GM19397 (cell line): ENCODE data around the gene BNIPL.

Experiments
- ATAC-seq: cut with Tn5 transposase; IDR thresholded peaks from one replicate; pipeline ENCODE4 v1.9.1; 2021; ENCODE audit warnings: mild to moderate bottlenecking, moderate library complexity; ENCODE audit not compliant: unreplicated experiment

BNIPL gene

DNA sequence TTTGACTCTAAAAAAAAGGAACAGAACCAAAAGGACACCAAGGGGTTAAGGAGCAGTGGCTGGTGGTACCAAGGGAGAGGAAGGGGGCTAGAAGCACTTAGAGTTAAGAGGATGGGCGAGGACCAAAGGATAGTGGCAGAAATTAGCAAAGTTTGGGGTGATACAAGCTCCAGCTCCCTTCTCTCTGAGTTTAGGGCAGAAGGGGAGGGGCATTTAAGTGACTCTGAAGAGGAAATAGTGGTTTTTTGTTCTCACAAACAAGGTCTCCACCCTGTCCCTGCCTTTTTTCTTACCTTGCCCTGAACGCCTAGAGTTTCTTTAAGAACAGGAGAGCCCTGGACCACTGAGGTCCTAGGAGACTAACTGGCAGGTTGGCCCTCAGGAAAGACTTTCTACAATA lies 19.8 kb downstream of the BNIPL start:
- no peak for ATAC-seq

GRCh38 chr1:151058692-151059091 lies 22.3 kb downstream of the BNIPL start:
- no peak for ATAC-seq

DNA sequence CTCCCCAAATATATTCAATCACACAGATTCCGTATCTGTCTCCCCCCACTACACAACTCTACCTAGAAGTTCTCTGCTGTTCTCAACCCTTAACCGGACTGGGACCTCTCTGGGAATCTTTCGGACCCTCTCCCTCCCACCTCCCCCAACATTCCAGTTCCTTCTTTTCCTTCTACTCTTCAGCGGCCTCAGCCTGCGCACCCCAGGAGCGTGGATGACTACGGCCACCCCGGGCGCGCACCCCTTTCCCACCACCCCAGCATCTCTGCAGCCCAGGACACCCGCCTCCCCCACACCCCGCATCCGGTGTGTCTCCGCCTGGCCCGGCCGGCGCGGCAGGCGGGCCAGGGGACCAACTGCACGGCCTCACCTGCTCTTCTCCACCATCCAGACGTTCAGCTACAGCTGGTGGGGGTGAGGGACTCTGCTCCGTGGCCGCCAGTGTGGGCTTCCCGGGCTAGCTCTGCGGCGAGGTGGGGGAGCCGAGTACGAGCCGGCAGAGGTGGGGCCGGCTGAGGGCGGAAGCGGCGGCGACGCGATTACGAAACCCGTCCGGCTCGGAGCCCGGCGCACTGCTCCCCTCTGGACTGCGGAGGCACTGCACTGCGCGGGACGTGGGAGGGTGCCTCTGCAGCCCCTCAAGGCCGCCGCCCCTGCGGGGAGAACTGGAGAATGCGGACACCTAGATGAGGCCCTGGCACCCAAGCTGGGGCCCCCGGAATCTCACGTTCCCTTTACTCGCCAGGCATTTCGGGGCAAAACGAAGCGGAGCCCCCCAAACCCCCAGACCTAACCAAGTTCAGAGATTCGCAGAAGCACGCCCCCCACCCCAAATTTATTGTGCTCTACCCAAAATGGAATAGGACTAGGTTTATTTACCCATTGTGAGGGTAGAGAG lies 23.0 kb downstream of the BNIPL start, which contains the start of gene CDC42SE1:
Gene CDC42SE1 (minus strand): TSS at position 514 of the 898 bp plus-strand sequence. CDS start 3,892 bp downstream, outside the sequence.
- ATAC-seq = peak; percentile 85

DNA sequence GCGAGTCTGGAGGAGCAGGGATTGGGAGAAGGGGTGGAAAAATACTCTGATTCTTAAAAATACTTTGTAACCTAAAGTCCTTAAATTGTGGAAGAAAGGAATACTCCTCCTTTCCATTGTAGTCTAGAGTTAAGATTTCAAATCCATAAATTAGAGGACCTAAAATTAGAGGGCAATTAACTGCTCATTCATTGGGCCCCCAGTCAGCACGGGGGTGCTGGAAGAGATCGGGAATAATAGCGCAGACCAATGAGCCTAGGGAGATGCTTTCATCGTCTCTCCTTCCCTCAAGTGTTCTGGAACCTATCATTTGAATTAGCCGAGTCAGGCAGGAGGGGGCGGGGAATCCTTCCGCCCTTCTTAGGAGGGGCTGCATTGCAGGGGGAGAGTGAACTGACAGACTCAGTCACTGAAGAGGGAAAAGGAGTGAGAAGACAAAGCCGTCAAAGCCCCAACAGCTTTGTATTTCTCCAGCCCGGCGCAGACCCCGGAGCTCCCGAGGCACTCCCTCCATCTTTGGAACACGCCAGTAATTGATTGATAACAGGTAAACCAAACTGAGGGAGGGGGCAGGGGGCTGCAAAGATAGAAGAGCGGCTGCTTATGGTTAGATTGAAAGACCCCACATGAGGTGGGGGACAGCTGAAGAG lies 23.7 kb downstream of the BNIPL start, which contains the start of gene MLLT11:
Gene MLLT11 (plus strand): TSS at position 391 of the 650 bp plus-strand sequence. CDS start 6,828 bp downstream, outside the sequence.
- no peak for ATAC-seq

GRCh38 chr1:151060657-151061421 lies 24.5 kb downstream of the BNIPL start:
- no peak for ATAC-seq

GRCh38 chr1:151061704-151062103 lies 25.3 kb downstream of the BNIPL start:
- ATAC-seq = no peak

DNA sequence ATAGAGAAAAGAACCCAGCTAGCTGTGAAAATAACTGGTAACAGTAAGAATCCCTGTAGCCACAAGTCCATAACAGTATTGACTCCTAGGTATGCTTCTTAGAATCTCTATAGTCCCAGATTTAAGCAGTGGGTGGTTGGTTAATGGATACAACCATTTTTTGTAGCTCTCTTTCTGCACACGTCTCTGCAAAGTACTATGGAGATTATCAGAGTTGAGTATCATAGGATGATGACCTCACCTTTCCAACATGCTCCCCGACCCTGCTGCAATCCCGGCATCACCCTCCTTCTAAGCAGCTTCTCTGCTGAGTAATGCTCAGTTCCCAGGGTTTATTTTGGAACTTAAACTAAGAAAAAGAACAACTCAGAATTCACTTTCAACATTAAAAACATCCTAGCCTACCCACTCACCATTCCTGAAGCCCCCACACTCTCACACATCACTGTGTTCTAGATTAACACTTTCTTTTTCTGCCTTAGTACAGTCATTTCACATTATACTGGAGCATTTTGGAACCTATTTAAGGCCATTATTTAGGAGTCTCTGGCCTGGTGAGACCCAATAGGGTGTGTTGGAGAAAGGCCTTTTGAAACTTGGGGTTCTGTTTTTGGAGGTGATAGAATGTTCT lies 26.5 kb downstream of the BNIPL start:
- ATAC-seq = no peak

DNA sequence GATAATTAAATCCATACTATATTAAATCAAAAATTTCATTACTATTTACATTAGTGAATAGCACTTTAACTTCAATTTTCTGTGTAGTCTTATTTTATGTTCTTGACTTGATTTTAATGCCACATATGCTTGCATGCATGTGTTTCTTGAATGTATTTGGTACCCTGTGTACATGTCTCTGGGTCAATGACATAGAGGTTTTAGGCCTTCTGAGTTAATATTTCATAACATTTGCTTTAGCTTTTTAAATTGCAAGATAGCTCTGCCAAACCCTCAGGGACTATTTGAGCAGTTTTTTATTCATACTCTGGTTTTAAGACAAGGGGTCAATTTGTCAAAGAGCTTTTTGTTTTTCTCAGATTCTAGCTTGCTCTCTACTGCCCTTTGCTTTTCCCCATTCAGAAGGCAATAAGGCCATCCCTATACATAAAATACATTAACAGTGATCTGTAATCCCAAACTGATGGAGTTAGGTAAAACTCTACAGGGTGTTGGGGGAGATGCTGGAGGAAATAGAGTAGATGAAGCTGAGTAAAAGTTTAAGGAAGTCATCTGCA lies 28.8 kb downstream of the BNIPL start:
- no peak for ATAC-seq

GRCh38 chr1:151067185-151067584 lies 30.8 kb downstream of the BNIPL start:
- no peak for ATAC-seq

GRCh38 chr1:151069103-151069486 lies 32.7 kb downstream of the BNIPL start:
- ATAC-seq = no peak

- ATAC-seq = peak; percentile 65
These were observed 34.3 kb downstream of the BNIPL start, which contains the start of gene GABPB2 for GRCh38 chr1:151070474-151071276. TSS of gene GABPB2 (plus strand) at chr1:151070761. CDS start at chr1:151088190, 17,429 bp downstream.

DNA sequence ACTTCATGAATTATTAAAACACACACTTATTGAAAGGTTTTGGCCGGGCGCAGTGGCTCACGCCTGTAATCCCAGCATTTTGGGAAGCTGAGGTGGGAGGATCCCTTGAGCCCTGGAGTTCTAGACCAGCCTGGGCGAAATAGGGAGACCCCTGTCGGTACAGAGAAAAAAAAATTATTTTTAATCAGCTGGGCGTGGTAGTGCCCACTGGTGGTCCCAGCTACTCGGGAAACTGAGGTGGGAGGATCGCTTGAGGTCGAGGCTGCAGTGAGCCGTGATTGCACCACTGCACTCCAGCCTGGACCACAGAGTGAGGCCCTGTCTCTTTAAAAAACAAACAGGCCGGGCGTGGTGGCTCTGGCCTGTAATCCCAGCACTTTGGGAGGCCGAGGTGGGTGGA lies 35.8 kb downstream of the BNIPL start:
- ATAC-seq = no peak

- ATAC-seq = no peak
These were observed 49.7 kb downstream of the BNIPL start for GRCh38 chr1:151085953-151086559.
